Ovary (tissue), 3 donors: ENCODE results near the gene KRTAP19-7.

Source experiments
- CTCF ChIP-seq, 3 donors: fragments of 450-650 bp in 2 of 3; fragments of 200-600 bp in 1 of 3; IDR thresholded peaks; one replicate each; pipeline versions ENCODE4 v1.5.1 to v1.8.0; 2016 to 2022; ENCODE audit warnings: antibody characterized with exemption in 3 of 3, mild to moderate bottlenecking in 1 of 3
- EP300 ChIP-seq: sonication (generic); formaldehyde crosslinking; IDR thresholded peaks from one replicate; pipeline ENCODE4 v1.6.1; 2017; ENCODE audit warnings: antibody characterized with exemption
- POLR2A ChIP-seq: fragments of 450-650 bp; IDR thresholded peaks from one replicate; pipeline ENCODE4 v1.6.1; 2017; ENCODE audit warnings: antibody characterized with exemption, mild to moderate bottlenecking, moderate library complexity
- donor health status: DM: no; HTN: no; CAD: no.

DNA sequence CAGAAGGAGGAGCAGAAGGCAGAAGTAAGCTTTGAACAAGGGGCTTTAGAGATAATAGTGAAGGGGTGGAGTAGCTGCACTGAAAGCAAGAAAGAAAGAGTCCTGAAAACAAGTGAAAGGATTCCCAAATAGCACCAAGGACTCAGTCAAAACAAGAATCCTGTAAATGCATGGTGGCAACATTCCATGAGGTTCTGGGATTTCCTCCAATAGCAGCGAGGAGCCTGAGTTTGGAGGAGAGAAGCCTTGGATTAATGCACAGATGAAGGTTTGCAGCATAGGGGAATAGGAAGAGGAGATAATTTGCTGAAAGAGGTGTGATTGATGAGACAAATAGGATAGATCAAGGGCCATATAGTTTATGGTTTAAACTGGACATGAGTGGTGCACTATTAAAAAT is 18.2 kb upstream of the KRTAP19-7 start:
- TF ChIP-seq CTCF (IDR thresholded peaks at IDR 0.05) (no peak), EP300 (no peak), POLR2A (no peak)
